HG03103 (cell line): Measurements from ENCODE around the gene GLYATL1B.
"Not testable (repeated sequence)": the region's sequence is repeated elsewhere in the genome, so short reads cannot be mapped to it uniquely, and the experiment has no call there.

ENCODE experiments used
- ATAC-seq: cut with Tn5 transposase; IDR thresholded peaks from one replicate; pipeline ENCODE4 v1.9.1; 2021; ENCODE audit warnings: low read depth; ENCODE audit not compliant: unreplicated experiment

Gene GLYATL1B

GRCh38 chr11:59095972-59096575 is 10.0 kb downstream of the GLYATL1B start:
- not testable (repeated sequence) for ATAC-seq

DNA sequence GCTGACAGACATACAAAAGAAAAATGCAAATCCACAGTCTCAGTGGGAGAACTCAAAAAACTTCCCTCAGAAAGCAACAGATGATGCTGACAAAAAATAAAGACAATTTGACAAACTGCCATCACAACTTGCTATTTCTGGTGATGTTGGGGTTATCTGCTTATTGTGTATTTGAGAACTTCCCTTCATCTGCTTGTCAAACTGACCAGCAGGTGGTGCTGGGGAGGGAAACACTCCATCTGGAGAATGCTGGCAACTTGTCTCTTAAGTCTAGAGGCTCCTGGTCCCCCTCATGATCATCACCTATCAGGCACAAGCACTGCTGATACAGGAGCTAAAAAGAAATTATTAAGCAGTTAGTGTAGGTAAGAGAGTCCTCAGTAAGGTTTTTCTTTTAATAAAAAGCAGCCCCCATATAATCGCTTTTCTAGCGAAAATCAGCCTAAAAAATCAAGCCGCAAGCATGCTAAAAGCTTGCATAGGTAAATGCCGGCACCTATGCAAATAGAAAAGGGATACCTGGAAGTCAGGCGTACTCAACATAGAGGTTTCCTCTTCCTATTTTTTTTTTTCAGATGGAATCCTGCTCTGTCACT is 11.1 kb downstream of the GLYATL1B start:
- ATAC-seq: no peak

- ATAC-seq: not testable (repeated sequence)
Measured at GRCh38 chr11:59097938-59098337, 11.8 kb downstream of the GLYATL1B start.

- ATAC-seq: peak; percentile 55
Measured at GRCh38 chr11:59102259-59102765, 16.2 kb downstream of the GLYATL1B start.

DNA sequence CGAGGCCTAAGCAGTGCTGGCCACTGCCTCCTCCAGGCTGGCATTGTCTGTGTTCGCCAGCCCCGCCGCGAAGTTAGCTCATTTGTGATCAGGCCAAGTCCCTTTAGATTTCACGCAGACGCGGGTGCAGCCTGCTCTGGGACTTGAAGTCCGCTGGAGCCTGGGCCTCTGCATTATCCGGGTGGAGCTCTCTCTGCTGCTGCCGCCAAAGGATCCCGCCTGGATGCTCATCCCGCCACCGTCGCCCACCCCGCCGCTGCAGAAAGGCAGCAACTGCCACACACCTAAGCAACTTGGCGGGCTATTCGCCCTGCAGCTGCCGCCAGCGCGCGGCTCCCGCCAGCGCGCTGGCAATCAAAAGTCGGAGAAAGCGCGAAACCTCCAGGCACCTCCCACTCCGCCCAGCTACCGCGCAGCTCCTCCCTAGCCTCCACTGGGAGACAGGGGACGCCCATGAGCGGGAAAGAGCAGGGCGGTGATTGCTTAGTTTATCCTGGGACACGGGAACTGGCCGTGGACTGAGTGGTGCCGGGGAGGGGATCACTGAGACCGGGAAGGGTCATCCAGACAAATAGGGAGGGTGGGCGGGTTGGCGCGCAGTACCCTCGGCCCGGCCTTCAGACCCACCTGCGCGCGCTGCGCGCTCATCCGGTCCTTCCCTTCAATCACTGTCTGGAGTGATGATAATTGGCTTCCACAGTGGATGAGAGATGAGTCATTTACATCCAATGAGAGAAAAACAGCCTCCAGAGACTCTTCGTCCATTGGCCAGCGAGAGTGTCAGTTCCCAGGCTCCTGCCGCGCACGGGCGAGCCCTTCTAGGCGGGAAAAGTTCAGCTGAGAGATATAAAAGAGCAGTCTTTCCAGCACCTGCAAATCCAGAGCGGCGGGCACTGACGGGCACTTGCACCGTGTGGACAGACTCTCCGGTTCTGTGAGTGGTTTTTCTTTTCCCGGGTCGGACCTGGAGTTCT is 20.5 kb downstream of the GLYATL1B start, which contains the start of gene FAM111B:
Gene FAM111B (plus strand): TSS at position 875 of the 974 bp plus-strand sequence. CDS start 2,389 bp downstream, outside the sequence.
- peak; percentile 59 for ATAC-seq

DNA sequence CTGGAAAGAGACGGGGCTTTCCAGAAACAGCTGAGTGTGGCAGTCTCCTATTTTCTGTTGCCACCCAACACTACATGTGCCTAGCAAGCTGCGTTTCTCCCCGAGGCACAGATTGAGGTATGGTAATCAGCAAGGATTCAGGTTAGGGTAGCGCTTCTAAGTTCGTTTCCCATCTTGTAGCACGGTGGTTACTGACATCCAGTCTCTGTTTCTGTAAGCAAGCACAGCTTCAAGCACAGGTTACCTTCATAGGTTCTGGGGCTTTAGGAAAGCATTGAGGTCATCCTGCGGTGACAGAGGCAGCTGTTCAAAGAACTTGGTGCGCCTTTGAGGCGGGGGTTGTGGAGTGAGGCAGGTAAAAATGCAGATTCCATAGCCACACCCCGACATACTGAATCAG is 21.6 kb downstream of the GLYATL1B start:
- peak; percentile 30 for ATAC-seq

GRCh38 chr11:59112494-59112893 is 26.4 kb downstream of the GLYATL1B start:
- ATAC-seq: no peak

GRCh38 chr11:59114344-59114743 is 28.2 kb downstream of the GLYATL1B start:
- no peak for ATAC-seq

DNA sequence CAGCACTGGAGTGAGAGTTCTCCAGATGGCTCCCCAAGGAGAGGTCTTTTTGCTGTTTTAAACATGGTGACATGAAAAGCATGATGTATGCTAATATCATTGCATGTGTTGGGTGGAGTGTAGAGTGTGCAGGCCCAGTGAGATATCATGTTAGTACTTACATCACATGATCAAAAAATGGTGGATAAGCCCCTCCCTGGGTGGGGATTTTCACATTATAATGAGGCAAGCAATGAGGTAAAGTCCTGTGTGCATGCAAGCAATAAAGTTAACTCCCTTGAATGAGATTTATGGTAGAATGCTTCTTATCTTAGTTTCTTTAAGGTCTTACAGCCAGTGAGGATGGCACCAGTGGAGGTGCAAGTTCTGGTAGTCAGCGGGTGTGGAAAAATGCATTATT is 29.4 kb downstream of the GLYATL1B start:
- no peak for ATAC-seq

DNA sequence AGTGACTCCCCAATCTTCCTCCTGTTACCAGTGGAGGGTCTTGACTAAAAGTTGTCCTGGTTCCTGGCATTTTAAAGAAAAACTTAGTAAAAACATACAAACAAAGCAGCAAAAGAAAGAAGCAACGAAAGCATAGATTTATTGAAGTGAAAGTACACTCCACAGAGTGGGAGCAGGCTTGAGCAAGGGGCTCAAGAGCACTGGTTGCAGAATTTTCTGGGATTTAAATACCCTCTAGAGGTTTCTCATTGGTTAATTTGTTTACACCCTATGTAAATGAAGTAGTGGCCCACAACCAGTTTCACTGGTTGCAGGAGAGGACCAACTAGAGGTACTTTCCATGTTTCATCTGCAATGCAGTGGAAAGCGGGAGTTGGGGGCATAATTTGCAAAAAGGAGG is 31.7 kb downstream of the GLYATL1B start:
- ATAC-seq: no peak

DNA sequence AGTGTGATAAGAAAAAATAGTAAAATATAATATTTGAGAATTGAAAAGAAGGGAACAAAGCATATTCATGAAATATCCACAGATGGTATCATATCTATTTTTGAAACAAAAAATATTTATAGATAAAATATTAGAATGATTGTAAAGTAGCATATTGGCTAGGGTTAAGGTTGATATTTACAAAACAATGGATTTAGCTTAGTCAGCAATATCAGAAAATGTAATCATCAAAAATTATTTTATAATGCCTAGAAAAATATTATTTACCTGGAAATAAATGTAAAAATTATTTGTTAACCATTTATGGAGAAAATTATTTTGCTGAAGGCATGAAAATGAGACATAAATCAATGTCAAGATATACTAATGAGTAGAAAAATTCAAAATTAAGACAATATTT is 33.7 kb downstream of the GLYATL1B start:
- no peak for ATAC-seq

- peak; percentile 94 for ATAC-seq
Measured at GRCh38 chr11:59135648-59136461, 49.7 kb downstream of the GLYATL1B start.

GRCh38 chr11:59136551-59136950 is 50.4 kb downstream of the GLYATL1B start:
- ATAC-seq: not testable (repeated sequence)

DNA sequence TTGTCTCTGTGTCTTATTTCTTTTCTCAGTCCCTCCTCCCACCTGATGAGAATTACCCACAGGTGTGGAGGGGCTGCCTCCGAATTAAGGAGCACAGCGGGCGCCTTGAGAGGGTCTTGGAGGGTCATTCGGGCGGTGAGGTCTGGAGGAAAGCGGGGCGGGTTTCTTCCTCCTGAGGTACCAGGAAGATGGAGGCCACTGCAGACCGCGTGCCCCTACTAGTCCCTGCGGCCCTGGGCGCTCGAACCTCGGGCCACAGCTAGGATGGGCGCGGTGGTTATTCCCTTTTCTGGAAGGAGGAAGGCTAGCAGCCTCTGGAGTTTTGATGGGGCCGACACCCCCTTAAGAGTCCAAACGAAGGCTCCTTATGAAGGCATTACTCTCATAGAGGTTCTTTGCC is 51.1 kb downstream of the GLYATL1B start:
- ATAC-seq: no peak

GRCh38 chr11:59138643-59139042 is 52.5 kb downstream of the GLYATL1B start:
- ATAC-seq: no peak

DNA sequence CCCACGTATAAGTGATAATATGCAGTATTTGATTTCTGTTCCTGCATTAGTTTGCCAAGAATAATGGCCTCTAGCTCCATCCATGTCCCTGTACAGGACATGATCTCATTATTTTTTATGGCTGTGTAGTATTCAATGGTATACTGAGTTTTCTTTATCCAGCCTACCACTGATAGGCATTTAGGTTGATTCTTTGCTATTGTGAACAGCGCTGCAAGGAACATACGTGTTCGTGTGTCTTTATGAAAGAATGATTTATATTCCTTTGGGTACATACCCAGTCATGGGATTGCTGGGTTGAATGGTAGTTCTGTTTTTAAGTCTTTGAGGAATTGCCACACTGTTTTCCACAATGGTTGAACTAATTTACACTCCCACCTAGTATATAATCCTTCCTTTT is 55.1 kb downstream of the GLYATL1B start:
- ATAC-seq: no peak

DNA sequence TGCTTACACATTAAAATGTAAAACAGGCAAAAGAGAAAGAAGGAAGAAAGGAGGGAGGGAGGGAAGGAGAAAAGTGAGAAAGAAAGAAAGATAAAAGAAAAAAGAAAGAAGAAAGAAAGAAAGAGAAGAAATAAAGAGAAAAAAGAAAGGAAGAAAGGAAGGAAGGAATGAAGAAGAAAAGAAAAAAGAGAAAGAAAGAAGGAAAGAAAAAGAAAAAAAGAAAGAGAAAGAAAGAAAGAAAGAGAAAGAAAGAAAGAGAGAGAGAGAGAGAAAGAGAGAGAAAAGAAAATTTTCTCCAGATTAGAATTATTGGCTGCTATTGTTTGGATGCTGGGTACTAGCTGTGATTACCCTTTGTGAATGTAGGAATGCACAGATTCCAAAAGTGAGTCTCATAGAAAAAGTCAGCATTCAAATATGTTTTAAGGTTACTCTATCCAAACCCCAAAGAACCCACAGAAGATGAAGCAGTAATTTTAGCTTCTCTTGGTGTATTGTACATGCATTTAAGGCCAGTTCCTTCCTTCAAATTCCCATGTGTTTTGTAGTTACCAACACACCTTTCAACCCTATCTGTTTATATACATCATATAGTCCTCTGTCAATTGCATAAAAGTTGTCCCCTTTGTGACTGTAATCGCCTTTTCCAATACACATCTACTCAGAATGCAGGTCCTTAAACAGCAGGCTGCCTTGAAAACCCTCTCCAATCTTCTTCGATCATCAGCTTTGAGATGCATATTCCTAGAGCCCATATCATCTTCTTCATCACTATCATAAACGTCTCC is 55.8 kb downstream of the GLYATL1B start:
- no peak for ATAC-seq

GRCh38 chr11:59142530-59143507 is 56.7 kb downstream of the GLYATL1B start, which contains the start of gene FAM111A:
TSS of gene FAM111A (plus strand) at chr11:59142856. CDS start at chr11:59148873, 6,017 bp downstream.
- peak; percentile 56 for ATAC-seq
